ENCODE measurements around the gene F5. TPM values are rescaled to one million over a fixed set of nuclear protein-coding genes. Genes with fewer than 3 reads are reported as not detected.

The F5 gene
- total and polyA plus RNA-seq, 2 of the 13 experiments (the other 11 are each of a cell fraction or from before 2014, with no cell fraction given): 38.3 to 64.0 TPM

DNA sequence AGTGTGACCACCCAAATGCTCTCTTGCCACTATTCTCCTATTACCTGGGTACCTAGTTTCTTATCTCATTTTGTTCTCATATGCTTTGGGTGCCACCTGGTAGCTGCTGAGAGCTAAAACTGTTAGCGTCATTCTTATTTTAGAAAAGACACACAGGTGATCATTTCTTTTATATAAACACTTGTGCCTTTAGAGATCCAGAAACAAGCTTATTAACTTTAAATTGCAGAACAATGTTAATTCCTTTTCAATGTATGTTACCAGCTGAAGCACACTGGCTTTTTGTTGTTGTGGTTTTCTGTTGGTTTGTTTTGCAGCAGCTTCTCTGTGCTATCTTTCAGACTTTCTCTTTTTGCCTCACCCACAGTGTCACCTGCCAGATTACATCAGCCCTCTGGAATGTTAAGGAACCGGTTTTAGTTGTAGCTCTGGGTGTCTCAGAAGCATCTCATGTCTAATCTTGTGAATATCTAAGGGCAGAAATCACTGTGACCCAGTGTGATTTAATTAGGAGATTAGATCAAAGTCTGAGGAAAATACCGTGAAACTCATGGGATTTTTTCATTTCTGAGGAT lies 57.1 kb downstream of the F5 start:
- H3K9me3 ChIP-seq (ENCODE audit: low read length): no peaks in the 10 kb centered on the region
- H3K4me1 ChIP-seq (ENCODE audit: insufficient read depth, low read length): peaks cover 6% of the 10 kb centered on the region
- intact Hi-C loops (cut with micrococcal nuclease; ENCODE audit: unreplicated experiment) (no loop called here), in situ Hi-C loops (cut with HindIII; ENCODE audit: extremely low pct_ligation_motif_present, low pct_unique_long_range_greater_than_20kb) (no loop called here)
- no peaks in the 10 kb centered on the region for H3K79me2 ChIP-seq (ENCODE audit: insufficient read depth, low read length)
- BruUV-seq (replicated peaks): no TSS peak
- H3K4me2 ChIP-seq (ENCODE audit: low read depth, low read length): no peak overlapping the region
- H3K9ac ChIP-seq (ENCODE audit: insufficient read depth, low read depth, low read length): no peak overlapping the region
- no peak overlapping the region for H3K4me3 ChIP-seq (replicated peaks in 1 of 3; ENCODE audit: insufficient read depth in 1 of 3, low read depth in 2 of 3, low read length in 3 of 3)
- no peak overlapping the region for H2AFZ ChIP-seq (ENCODE audit: low read length)
- FAIRE-seq (no peak), DNase-seq (ENCODE audit: low spot score) (no peak), ATAC-seq (no peak)
- WGBS (ENCODE audit: low lambda C conversion rate): 92% methylated on average over 3 of the region's 3 CpGs
- no peaks in the 10 kb centered on the region for H3K27me3 ChIP-seq (ENCODE audit: control insufficient read depth in 1 of 2, insufficient read depth in 2 of 2, low read length in 2 of 2)
- ChIA-PET POLR2A (no interaction called here), CTCF (ENCODE audit: low intra/inter-chr PET ratio, low total read pairs) (no interaction called here)
- no peak overlapping the region for H3K27ac ChIP-seq (ENCODE audit: extremely low read length, insufficient read depth, low read length)
- peaks cover 15 to 73% of the 10 kb centered on the region in 2 experiments for H3K36me3 ChIP-seq (replicated peaks in 1 of 2; ENCODE audit: control insufficient read depth in 1 of 2, insufficient read depth in 2 of 2, low read length in 2 of 2)
- H4K20me1 ChIP-seq (ENCODE audit: insufficient read depth, low read length): no peaks in the 10 kb centered on the region; the same call in 1 of the 2 replicates
- TF ChIP-seq, protein P1, sequence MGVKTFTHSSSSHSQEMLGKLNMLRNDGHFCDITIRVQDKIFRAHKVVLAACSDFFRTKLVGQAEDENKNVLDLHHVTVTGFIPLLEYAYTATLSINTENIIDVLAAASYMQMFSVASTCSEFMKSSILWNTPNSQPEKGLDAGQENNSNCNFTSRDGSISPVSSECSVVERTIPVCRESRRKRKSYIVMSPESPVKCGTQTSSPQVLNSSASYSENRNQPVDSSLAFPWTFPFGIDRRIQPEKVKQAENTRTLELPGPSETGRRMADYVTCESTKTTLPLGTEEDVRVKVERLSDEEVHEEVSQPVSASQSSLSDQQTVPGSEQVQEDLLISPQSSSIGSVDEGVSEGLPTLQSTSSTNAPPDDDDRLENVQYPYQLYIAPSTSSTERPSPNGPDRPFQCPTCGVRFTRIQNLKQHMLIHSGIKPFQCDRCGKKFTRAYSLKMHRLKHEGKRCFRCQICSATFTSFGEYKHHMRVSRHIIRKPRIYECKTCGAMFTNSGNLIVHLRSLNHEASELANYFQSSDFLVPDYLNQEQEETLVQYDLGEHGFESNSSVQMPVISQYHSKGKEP (CRISPR knock-in tag; IDR thresholded peaks at IDR 0.05): no peak
- TF ChIP-seq, protein P2, sequence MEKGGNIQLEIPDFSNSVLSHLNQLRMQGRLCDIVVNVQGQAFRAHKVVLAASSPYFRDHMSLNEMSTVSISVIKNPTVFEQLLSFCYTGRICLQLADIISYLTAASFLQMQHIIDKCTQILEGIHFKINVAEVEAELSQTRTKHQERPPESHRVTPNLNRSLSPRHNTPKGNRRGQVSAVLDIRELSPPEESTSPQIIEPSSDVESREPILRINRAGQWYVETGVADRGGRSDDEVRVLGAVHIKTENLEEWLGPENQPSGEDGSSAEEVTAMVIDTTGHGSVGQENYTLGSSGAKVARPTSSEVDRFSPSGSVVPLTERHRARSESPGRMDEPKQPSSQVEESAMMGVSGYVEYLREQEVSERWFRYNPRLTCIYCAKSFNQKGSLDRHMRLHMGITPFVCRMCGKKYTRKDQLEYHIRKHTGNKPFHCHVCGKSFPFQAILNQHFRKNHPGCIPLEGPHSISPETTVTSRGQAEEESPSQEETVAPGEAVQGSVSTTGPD (CRISPR knock-in tag; IDR thresholded peaks at IDR 0.05): no peak
- TF ChIP-seq ZNF292 (CRISPR knock-in tag; IDR thresholded peaks at IDR 0.05; ENCODE audit: borderline replicate concordance, low read depth): no peak
- no peak for TF ChIP-seq ZNF839 (CRISPR knock-in tag; IDR thresholded peaks at IDR 0.05; ENCODE audit: borderline replicate concordance)
- TF ChIP-seq, protein P3, sequence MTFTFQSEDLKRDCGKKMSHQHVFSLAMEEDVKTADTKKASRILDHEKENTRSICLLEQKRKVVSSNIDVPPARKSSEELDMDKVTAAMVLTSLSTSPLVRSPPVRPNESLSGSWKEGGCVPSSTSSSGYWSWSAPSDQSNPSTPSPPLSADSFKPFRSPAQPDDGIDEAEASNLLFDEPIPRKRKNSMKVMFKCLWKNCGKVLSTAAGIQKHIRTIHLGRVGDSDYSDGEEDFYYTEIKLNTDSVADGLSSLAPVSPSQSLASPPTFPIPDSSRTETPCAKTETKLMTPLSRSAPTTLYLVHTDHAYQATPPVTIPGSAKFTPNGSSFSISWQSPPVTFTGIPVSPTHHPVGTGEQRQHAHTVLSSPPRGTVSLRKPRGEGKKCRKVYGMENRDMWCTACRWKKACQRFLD (CRISPR knock-in tag; IDR thresholded peaks at IDR 0.05; ENCODE audit: borderline replicate concordance): no peak
- TF ChIP-seq AHR (CRISPR knock-in tag; IDR thresholded peaks at IDR 0.05): no peak
- TF ChIP-seq BCL3 (CRISPR knock-in tag; IDR thresholded peaks at IDR 0.05): no peak
- TF ChIP-seq, protein P4, sequence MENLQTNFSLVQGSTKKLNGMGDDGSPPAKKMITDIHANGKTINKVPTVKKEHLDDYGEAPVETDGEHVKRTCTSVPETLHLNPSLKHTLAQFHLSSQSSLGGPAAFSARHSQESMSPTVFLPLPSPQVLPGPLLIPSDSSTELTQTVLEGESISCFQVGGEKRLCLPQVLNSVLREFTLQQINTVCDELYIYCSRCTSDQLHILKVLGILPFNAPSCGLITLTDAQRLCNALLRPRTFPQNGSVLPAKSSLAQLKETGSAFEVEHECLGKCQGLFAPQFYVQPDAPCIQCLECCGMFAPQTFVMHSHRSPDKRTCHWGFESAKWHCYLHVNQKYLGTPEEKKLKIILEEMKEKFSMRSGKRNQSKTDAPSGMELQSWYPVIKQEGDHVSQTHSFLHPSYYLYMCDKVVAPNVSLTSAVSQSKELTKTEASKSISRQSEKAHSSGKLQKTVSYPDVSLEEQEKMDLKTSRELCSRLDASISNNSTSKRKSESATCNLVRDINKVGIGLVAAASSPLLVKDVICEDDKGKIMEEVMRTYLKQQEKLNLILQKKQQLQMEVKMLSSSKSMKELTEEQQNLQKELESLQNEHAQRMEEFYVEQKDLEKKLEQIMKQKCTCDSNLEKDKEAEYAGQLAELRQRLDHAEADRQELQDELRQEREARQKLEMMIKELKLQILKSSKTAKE (CRISPR knock-in tag; IDR thresholded peaks at IDR 0.05; ENCODE audit: borderline replicate concordance): no peak
- TF ChIP-seq, protein P5, sequence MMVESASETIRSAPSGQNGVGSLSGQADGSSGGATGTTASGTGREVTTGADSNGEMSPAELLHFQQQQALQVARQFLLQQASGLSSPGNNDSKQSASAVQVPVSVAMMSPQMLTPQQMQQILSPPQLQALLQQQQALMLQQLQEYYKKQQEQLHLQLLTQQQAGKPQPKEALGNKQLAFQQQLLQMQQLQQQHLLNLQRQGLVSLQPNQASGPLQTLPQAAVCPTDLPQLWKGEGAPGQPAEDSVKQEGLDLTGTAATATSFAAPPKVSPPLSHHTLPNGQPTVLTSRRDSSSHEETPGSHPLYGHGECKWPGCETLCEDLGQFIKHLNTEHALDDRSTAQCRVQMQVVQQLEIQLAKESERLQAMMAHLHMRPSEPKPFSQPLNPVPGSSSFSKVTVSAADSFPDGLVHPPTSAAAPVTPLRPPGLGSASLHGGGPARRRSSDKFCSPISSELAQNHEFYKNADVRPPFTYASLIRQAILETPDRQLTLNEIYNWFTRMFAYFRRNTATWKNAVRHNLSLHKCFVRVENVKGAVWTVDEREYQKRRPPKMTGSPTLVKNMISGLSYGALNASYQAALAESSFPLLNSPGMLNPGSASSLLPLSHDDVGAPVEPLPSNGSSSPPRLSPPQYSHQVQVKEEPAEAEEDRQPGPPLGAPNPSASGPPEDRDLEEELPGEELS (CRISPR knock-in tag; IDR thresholded peaks at IDR 0.05): no peak
- TF ChIP-seq, protein P6, sequence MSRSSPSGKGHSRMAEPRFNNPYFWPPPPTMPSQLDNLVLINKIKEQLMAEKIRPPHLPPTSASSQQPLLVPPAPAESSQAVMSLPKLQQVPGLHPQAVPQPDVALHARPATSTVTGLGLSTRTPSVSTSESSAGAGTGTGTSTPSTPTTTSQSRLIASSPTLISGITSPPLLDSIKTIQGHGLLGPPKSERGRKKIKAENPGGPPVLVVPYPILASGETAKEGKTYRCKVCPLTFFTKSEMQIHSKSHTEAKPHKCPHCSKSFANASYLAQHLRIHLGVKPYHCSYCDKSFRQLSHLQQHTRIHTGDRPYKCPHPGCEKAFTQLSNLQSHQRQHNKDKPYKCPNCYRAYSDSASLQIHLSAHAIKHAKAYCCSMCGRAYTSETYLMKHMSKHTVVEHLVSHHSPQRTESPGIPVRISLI (CRISPR knock-in tag; IDR thresholded peaks at IDR 0.05; ENCODE audit: borderline replicate concordance): no peak
- TF ChIP-seq RORA (CRISPR knock-in tag; IDR thresholded peaks at IDR 0.05): no peak
- TF ChIP-seq ZNF337 (CRISPR knock-in tag; IDR thresholded peaks at IDR 0.05; ENCODE audit: borderline replicate concordance, low read depth): no peak

Measured in HepG2 (cell line).